WTC11 (cell line): ENCODE data around the gene SKAP1. TPM values are rescaled to one million over a fixed set of nuclear protein-coding genes. Genes with fewer than 3 reads are reported as not detected.

Experiments
- ATAC-seq: fragments of 200-7000 bp; cut with Tn5 transposase; 2 replicates; pipeline ENCODE4 v1.10.0; 2021; ENCODE audit warnings: mild to moderate bottlenecking, moderate library complexity
- CTCF ChIA-PET: fragments of 300-600 bp; sonication (Branson Sonifier 250); formaldehyde crosslinking; loops from one replicate; lab custom pipeline; 2021; ENCODE audit warnings: antibody characterized with exemption; lab: Charles Lee
- POLR2A ChIA-PET: fragments of 350-600 bp; sonication (Branson Sonifier 250); formaldehyde crosslinking; loops from one replicate; lab custom pipeline; 2021; ENCODE audit warnings: antibody characterized with exemption; lab: Charles Lee
- DNase-seq: peaks from one replicate; pipeline ENCODE4 v3.0.0; 2021; ENCODE audit warnings: low spot score
- H3K27ac Mint-ChIP-seq: 2 replicates; pipeline ENCODE4 v1.8.0; 2021; ENCODE audit warnings: mixed read lengths
- H3K27me3 Mint-ChIP-seq: 2 replicates; pipeline ENCODE4 v1.8.0; 2021; ENCODE audit warnings: low read depth, mild to moderate bottlenecking, moderate library complexity, mixed read lengths
- H3K36me3 Mint-ChIP-seq: 2 replicates; pipeline ENCODE4 v1.8.0; 2021; ENCODE audit warnings: mixed read lengths
- H3K4me1 Mint-ChIP-seq: 2 replicates; pipeline ENCODE4 v1.8.0; 2022; ENCODE audit warnings: mixed read lengths
- H3K4me3 Mint-ChIP-seq: 2 replicates; pipeline ENCODE4 v1.8.0; 2021; ENCODE audit warnings: mild to moderate bottlenecking, moderate library complexity, mixed read lengths
- H3K9me3 Mint-ChIP-seq: 2 replicates; pipeline ENCODE4 v1.8.0; 2021; ENCODE audit warnings: mixed read lengths
- CTCF ChIP-seq: fragments of 200-600 bp; IDR thresholded peaks from 2 replicates; pipeline ENCODE4 v1.8.0; 2022; ENCODE audit warnings: antibody characterized with exemption
- EMX1 ChIP-seq: fragments of 250-450 bp; sonication (Bioruptor Pico); IDR thresholded peaks from 2 replicates; pipeline ENCODE4 v1.8.0; 2021; ENCODE audit warnings: mild to moderate bottlenecking
- ERG ChIP-seq: fragments of 250-450 bp; sonication (Bioruptor Pico); IDR thresholded peaks from 2 replicates; pipeline ENCODE4 v1.8.0; 2021; ENCODE audit warnings: mild to moderate bottlenecking
- FOXJ3 ChIP-seq: sonication (generic); formaldehyde crosslinking; IDR thresholded peaks from 2 replicates; pipeline ENCODE4 v1.9.0; 2021; ENCODE audit warnings: missing genetic modification reagents, mild to moderate bottlenecking, borderline replicate concordance
- GTF2I ChIP-seq: fragments of 250-450 bp; sonication (Bioruptor Pico); conservative IDR thresholded peaks from 2 replicates; pipeline ENCODE4 v1.4.0; 2021; ENCODE audit warnings: mild to moderate bottlenecking
- MAX ChIP-seq: sonication (generic); formaldehyde crosslinking; IDR thresholded peaks from 2 replicates; pipeline ENCODE4 v1.8.0; 2022; ENCODE audit warnings: mild to moderate bottlenecking, missing genetic modification reagents
- NR2C2 ChIP-seq: sonication (generic); formaldehyde crosslinking; IDR thresholded peaks from 2 replicates; pipeline ENCODE4 v1.8.0; 2022; ENCODE audit warnings: mild to moderate bottlenecking, missing genetic modification reagents
- OVOL2 ChIP-seq: fragments of 250-450 bp; sonication (Bioruptor Pico); IDR thresholded peaks from 2 replicates; pipeline ENCODE4 v1.9.0; 2021; ENCODE audit warnings: mild to moderate bottlenecking, borderline replicate concordance
- RORB ChIP-seq: fragments of 250-450 bp; sonication (Bioruptor Pico); IDR thresholded peaks from 2 replicates; pipeline ENCODE4 v1.9.0; 2021; ENCODE audit warnings: mild to moderate bottlenecking
- USF1 ChIP-seq: sonication (generic); formaldehyde crosslinking; IDR thresholded peaks from 2 replicates; pipeline ENCODE4 v1.8.0; 2022; ENCODE audit warnings: mild to moderate bottlenecking, missing genetic modification reagents
- USF2 ChIP-seq: sonication (generic); formaldehyde crosslinking; IDR thresholded peaks from 2 replicates; pipeline ENCODE4 v1.8.1; 2023; ENCODE audit warnings: mild to moderate bottlenecking, missing genetic modification reagents, moderate library complexity
- ZNF121 ChIP-seq: sonication (generic); formaldehyde crosslinking; IDR thresholded peaks from 2 replicates; pipeline ENCODE4 v1.8.0; 2023; ENCODE audit warnings: missing genetic modification reagents
- ZSCAN18 ChIP-seq: fragments of 250-450 bp; sonication (Bioruptor Pico); IDR thresholded peaks from 2 replicates; pipeline ENCODE4 v2.1.2; 2022; ENCODE audit warnings: mild to moderate bottlenecking, moderate library complexity
- total RNA-seq: library from RNA; stranded (reverse); gene quantifications from 3 replicates; pipeline ENCODE4 v1.2.3, GENCODE V29; 2021
- TF ChIP-seq, protein P1 (sequence below): sonication (generic); formaldehyde crosslinking; conservative IDR thresholded peaks from 2 replicates; pipeline ENCODE4 v1.8.1; 2023; ENCODE audit warnings: mild to moderate bottlenecking, low read depth, missing genetic modification reagents, moderate library complexity
- TF ChIP-seq, protein P2 (sequence below): sonication (generic); formaldehyde crosslinking; IDR thresholded peaks from 2 replicates; pipeline ENCODE4 v1.8.0; 2023; ENCODE audit warnings: missing genetic modification reagents, mild to moderate bottlenecking, borderline replicate concordance
- TF ChIP-seq, protein P3 (sequence below): sonication (generic); formaldehyde crosslinking; IDR thresholded peaks from 2 replicates; pipeline ENCODE4 v1.8.0; 2023; ENCODE audit warnings: missing genetic modification reagents

SKAP1 gene
- total RNA-seq, 1 experiment from 2014 or later: not detected

DNA sequence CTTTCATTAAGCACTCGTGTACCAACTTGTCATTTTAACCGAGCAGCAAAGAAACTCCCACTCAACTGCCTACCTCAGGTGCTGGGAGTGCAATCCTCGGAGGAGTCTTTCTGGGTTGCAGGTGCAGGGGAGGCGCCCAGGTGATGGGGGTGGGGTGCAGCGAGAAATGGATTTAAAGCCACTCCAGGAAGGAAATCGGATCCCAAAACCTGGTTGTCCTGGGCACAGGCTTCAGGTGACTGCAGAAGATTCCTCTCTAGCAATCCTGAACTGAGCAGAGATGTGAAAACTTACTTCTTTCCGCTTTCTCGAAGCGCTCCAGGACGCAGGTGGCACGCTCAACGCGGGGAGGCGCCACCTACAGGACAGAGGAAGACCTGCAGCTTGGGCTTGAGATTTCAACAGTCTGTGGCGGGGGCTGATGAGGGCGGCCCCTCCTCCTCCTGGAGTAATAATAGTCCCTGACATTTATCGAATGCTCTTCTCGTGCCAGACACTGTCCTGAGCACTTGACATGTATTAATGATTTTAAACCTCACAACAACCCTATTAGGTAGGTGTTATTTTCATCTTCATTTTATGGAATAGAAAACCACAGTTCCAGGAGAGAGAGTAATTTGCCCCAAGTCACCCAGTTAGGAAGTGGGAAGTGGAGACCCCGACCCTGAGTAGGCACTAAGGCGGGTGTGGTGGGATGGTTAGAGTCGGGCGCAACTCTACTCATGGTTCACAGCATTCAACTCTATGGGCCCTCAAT, 27.2 kb upstream of the SKAP1 start (continued):
- no peak for TF ChIP-seq FOXJ3 (CRISPR knock-in tag)
- TF ChIP-seq ERG: no peak
- no peak for TF ChIP-seq EMX1 (CRISPR knock-in tag)
- no peak for TF ChIP-seq OVOL2 (CRISPR knock-in tag)

- Mint-ChIP-seq H3K27ac (no peak overlapping the region), H3K27me3 (peaks cover 60% of the 10 kb centered on the region), H3K9me3 (peaks cover 13% of the 10 kb centered on the region), H3K36me3 (no peaks in the 10 kb centered on the region), H3K4me3 (peak overlapping the region; percentile 64), H3K4me1 (peaks cover 25% of the 10 kb centered on the region)
- no peak for TF ChIP-seq FOXJ3 (CRISPR knock-in tag)
- TF ChIP-seq USF2: peak; percentile 84
- TF ChIP-seq NR2C2: no peak
- peak; percentile 86 for TF ChIP-seq USF1 (CRISPR knock-in tag)
- CTCF ChIA-PET: interaction anchor here (0.6 to 2.1 kb wide), 29 partner anchors 12 to 342 kb away, joined by 3 to 13 read pairs (median 3); partner anchors contain the start of gene HOXB5
- DNase-seq: peak; percentile 18
- peak; percentile 34 for ATAC-seq
- POLR2A ChIA-PET: no interaction called here
These were observed 26.6 kb upstream of the SKAP1 start for GRCh38 chr17:48456589-48456988.

- POLR2A ChIA-PET: no interaction called here
- CTCF ChIA-PET: interaction anchor here (0.8 to 2.1 kb wide), 4 partner anchors 60 to 162 kb away, joined by 3 to 13 read pairs (median 6); partner anchors contain the start of gene HOXB5
- H3K9me3 Mint-ChIP-seq: peaks cover 13% of the 10 kb centered on the region
- peaks cover 28% of the 10 kb centered on the region for H3K4me1 Mint-ChIP-seq
- H3K36me3 Mint-ChIP-seq: no peaks in the 10 kb centered on the region
- H3K4me3 Mint-ChIP-seq: no peak overlapping the region
- no peak for DNase-seq
- H3K27me3 Mint-ChIP-seq: peaks cover 55% of the 10 kb centered on the region
- ATAC-seq: no peak
- H3K27ac Mint-ChIP-seq: no peak overlapping the region
- TF ChIP-seq ZSCAN18 (CRISPR knock-in tag): no peak
- no peak for TF ChIP-seq EMX1 (CRISPR knock-in tag)
- TF ChIP-seq, protein P1, sequence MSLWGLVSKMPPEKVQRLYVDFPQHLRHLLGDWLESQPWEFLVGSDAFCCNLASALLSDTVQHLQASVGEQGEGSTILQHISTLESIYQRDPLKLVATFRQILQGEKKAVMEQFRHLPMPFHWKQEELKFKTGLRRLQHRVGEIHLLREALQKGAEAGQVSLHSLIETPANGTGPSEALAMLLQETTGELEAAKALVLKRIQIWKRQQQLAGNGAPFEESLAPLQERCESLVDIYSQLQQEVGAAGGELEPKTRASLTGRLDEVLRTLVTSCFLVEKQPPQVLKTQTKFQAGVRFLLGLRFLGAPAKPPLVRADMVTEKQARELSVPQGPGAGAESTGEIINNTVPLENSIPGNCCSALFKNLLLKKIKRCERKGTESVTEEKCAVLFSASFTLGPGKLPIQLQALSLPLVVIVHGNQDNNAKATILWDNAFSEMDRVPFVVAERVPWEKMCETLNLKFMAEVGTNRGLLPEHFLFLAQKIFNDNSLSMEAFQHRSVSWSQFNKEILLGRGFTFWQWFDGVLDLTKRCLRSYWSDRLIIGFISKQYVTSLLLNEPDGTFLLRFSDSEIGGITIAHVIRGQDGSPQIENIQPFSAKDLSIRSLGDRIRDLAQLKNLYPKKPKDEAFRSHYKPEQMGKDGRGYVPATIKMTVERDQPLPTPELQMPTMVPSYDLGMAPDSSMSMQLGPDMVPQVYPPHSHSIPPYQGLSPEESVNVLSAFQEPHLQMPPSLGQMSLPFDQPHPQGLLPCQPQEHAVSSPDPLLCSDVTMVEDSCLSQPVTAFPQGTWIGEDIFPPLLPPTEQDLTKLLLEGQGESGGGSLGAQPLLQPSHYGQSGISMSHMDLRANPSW (CRISPR knock-in tag): no peak
- TF ChIP-seq, protein P2, sequence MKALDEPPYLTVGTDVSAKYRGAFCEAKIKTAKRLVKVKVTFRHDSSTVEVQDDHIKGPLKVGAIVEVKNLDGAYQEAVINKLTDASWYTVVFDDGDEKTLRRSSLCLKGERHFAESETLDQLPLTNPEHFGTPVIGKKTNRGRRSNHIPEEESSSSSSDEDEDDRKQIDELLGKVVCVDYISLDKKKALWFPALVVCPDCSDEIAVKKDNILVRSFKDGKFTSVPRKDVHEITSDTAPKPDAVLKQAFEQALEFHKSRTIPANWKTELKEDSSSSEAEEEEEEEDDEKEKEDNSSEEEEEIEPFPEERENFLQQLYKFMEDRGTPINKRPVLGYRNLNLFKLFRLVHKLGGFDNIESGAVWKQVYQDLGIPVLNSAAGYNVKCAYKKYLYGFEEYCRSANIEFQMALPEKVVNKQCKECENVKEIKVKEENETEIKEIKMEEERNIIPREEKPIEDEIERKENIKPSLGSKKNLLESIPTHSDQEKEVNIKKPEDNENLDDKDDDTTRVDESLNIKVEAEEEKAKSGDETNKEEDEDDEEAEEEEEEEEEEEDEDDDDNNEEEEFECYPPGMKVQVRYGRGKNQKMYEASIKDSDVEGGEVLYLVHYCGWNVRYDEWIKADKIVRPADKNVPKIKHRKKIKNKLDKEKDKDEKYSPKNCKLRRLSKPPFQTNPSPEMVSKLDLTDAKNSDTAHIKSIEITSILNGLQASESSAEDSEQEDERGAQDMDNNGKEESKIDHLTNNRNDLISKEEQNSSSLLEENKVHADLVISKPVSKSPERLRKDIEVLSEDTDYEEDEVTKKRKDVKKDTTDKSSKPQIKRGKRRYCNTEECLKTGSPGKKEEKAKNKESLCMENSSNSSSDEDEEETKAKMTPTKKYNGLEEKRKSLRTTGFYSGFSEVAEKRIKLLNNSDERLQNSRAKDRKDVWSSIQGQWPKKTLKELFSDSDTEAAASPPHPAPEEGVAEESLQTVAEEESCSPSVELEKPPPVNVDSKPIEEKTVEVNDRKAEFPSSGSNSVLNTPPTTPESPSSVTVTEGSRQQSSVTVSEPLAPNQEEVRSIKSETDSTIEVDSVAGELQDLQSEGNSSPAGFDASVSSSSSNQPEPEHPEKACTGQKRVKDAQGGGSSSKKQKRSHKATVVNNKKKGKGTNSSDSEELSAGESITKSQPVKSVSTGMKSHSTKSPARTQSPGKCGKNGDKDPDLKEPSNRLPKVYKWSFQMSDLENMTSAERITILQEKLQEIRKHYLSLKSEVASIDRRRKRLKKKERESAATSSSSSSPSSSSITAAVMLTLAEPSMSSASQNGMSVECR (CRISPR knock-in tag): no peak
- no peak for TF ChIP-seq RORB (CRISPR knock-in tag)
- TF ChIP-seq GTF2I (CRISPR knock-in tag): no peak
- no peak for TF ChIP-seq MAX (CRISPR knock-in tag)
- TF ChIP-seq CTCF: no peak
- no peak for TF ChIP-seq ZNF121 (CRISPR knock-in tag)
- TF ChIP-seq, protein P3, sequence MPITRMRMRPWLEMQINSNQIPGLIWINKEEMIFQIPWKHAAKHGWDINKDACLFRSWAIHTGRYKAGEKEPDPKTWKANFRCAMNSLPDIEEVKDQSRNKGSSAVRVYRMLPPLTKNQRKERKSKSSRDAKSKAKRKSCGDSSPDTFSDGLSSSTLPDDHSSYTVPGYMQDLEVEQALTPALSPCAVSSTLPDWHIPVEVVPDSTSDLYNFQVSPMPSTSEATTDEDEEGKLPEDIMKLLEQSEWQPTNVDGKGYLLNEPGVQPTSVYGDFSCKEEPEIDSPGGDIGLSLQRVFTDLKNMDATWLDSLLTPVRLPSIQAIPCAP: no peak
These were observed 25.8 kb upstream of the SKAP1 start for GRCh38 chr17:48455791-48456190.
